GM12878 (cell line): ENCODE data around the gene ZNF214. TPM values are rescaled to one million over a fixed set of nuclear protein-coding genes. Genes with fewer than 3 reads are reported as not detected.

ENCODE experiments used
- ATAC-seq: fragments of 200-7000 bp; cut with Tn5 transposase; 3 replicates; pipeline ENCODE4 v1.9.1; 2020; ENCODE audit warnings: mild to moderate bottlenecking, moderate library complexity
- BruUV-seq: library from RNA; stranded (reverse); fragments of 400-500 nt; replicated peaks from 2 replicates; lab custom pipeline; 2021; lab: Mats Ljungman, UMichigan
- CTCF ChIA-PET: fragments of 300-600 bp; sonication (Branson Sonifier 250); formaldehyde crosslinking; extraction: SDS; loops from one replicate; lab custom pipeline; 2021; ENCODE audit warnings: inconsistent platforms; lab: Yijun Ruan, JAX
- POLR2A ChIA-PET: fragments of 350-600 bp; formaldehyde crosslinking; extraction: SDS; loops from one replicate; lab custom pipeline; 2021; ENCODE audit warnings: inconsistent platforms; lab: Charles Lee
- RAD21 ChIA-PET: fragments of 300-600 bp; sonication (Branson Sonifier 250); formaldehyde crosslinking; loops from one replicate; lab custom pipeline; 2023; ENCODE audit warnings: antibody characterized with exemption; ENCODE audit not compliant: unreplicated experiment; lab: Charles Lee
- SMC1A ChIA-PET: fragments of 300-600 bp; sonication (Branson Sonifier 250); formaldehyde crosslinking; loops from one replicate; lab custom pipeline; 2023; ENCODE audit not compliant: unreplicated experiment, uncharacterized antibody; lab: Charles Lee
- DNase-seq: peaks from one replicate; pipeline ENCODE4 v3.0.0-alpha.2; 2011; ENCODE audit warnings: low read depth, low spot score
- FAIRE-seq: peaks from 3 replicates; lab custom pipeline; 2011; peaks lifted over from hg19 to GRCh38; lab: Jason Lieb, UNC
- H2AFZ ChIP-seq: 2 replicates; pipeline ENCODE4 v1.6.0; 2011; ENCODE audit warnings: low read depth, low read length, control low read depth; ENCODE audit not compliant: control insufficient read depth
- H3K27ac ChIP-seq: 2 replicates; pipeline ENCODE4 v1.5.1; 2011; ENCODE audit warnings: control low read depth; ENCODE audit not compliant: control insufficient read depth, insufficient read depth
- H3K27me3 ChIP-seq, 2 experiments: replicated peaks in 1 of 2; 2 replicates each; pipeline versions ENCODE4 v1.6.0 to v1.6.1; 2011; ENCODE audit warnings: low read length in 1 of 2; ENCODE audit not compliant: control insufficient read depth in 2 of 2, insufficient read depth in 2 of 2
- H3K36me3 ChIP-seq, 2 experiments: 2 replicates each; pipeline ENCODE4 v1.5.1; 2011; ENCODE audit warnings: low read length in 1 of 2; ENCODE audit not compliant: control insufficient read depth in 2 of 2, insufficient read depth in 2 of 2
- H3K4me1 ChIP-seq: 2 replicates; pipeline ENCODE4 v1.6.1; 2011; ENCODE audit warnings: mild to moderate bottlenecking, low read length, moderate library complexity, mixed read lengths; ENCODE audit not compliant: control insufficient read depth, insufficient read depth
- H3K4me2 ChIP-seq: 2 replicates; pipeline ENCODE4 v1.6.0; 2011; ENCODE audit warnings: control low read depth; ENCODE audit not compliant: control insufficient read depth, insufficient read depth
- H3K4me3 ChIP-seq: fragments of 200-600 bp; sonication (generic); 2 replicates; pipeline ENCODE4 v1.5.1; 2016
- H3K79me2 ChIP-seq: 2 replicates; pipeline ENCODE4 v1.6.0; 2011; ENCODE audit warnings: low read length; ENCODE audit not compliant: control insufficient read depth, insufficient read depth
- H3K9ac ChIP-seq: 2 replicates; pipeline ENCODE4 v1.8.0; 2011; ENCODE audit warnings: low read length, control low read depth, mixed read lengths; ENCODE audit not compliant: control insufficient read depth, insufficient read depth
- H3K9me3 ChIP-seq: replicated peaks from 3 replicates; pipeline ENCODE4 v1.5.1; 2011; ENCODE audit warnings: mild to moderate bottlenecking, low read length; ENCODE audit not compliant: control insufficient read depth, insufficient read depth
- H4K20me1 ChIP-seq: 2 replicates; pipeline ENCODE4 v1.6.0; 2011; ENCODE audit not compliant: control insufficient read depth, insufficient read depth
- E2F8 ChIP-seq: fragments of 450-650 bp; IDR thresholded peaks from 2 replicates; pipeline ENCODE4 v1.6.1; 2018; ENCODE audit warnings: mild to moderate bottlenecking, low read depth, moderate library complexity; ENCODE audit not compliant: partially characterized antibody
- GATAD2B ChIP-seq: fragments of 450-650 bp; conservative IDR thresholded peaks from 2 replicates; pipeline ENCODE4 v1.6.1; 2017; ENCODE audit warnings: low read depth, mild to moderate bottlenecking, moderate library complexity
- SIX5 ChIP-seq: IDR thresholded peaks from 2 replicates; pipeline ENCODE4 v1.6.1; 2011; ENCODE audit warnings: mild to moderate bottlenecking, low read depth, low read length, moderate library complexity; ENCODE audit not compliant: severe bottlenecking
- SMC3 ChIP-seq: IDR thresholded peaks from 2 replicates; pipeline ENCODE4 v1.6.1; 2011; ENCODE audit warnings: low read length, improper control_type of control experiment, borderline replicate concordance
- TCF12 ChIP-seq: IDR thresholded peaks from 2 replicates; pipeline ENCODE4 v1.6.1; 2011; ENCODE audit warnings: low read depth, mild to moderate bottlenecking, low read length
- ZBTB40 ChIP-seq: fragments of 450-650 bp; IDR thresholded peaks from 2 replicates; pipeline ENCODE4 v1.6.1; 2016; ENCODE audit warnings: mild to moderate bottlenecking, moderate library complexity, borderline replicate concordance
- WGBS: methylation state at CpG from one replicate; pipeline ENCODE4 v1.1.6; 2016; ENCODE audit warnings: low lambda C conversion rate; ENCODE audit not compliant: insufficient replicate concordance, insufficient coverage; ENCODE audit errors: missing lambda C conversion rate; 5-methylcytosine and 5-hydroxymethylcytosine counted together
- in situ Hi-C: fragments of 300-500 bp; cut with MboI; formaldehyde crosslinking; loops from 9 replicates; pipeline ENCODE4 v1.14.3; 2018; ENCODE audit warnings: mixed read lengths
- intact Hi-C: fragments of 100-400 bp; cut with micrococcal nuclease; formaldehyde crosslinking; loops from one replicate; pipeline ENCODE4 v1.14.2; 2022; ENCODE audit not compliant: unreplicated experiment
- polyA plus RNA-seq, 11 experiments: library from polyadenylated mRNA; depleted of rRNA in 4 of 11; unstranded in 6 of 11; stranded (reverse) in 5 of 11; fragments of >200 nt; fragmentation: Nextera tagmentation in 4 of 11; fragmentation: Illumina TruSeq in 1 of 11; extraction: Ambion mirVana in 4 of 11; extraction: Trizol in 1 of 11; gene quantifications; 1 replicate in 1 of 11; 2 replicates in 10 of 11; pipeline versions ENCODE4 v1.2.1 to v1.2.3, GENCODE V29; 2011 to 2016; ENCODE audit warnings: inconsistent platforms in 2 of 11, missing spikeins in 2 of 11, low read depth in 1 of 11
- total RNA-seq, 4 experiments: library from RNA; depleted of rRNA in 3 of 4; stranded (reverse); fragments of >200 nt in 3 of 4; fragmentation: Illumina TruSeq in 1 of 4; extraction: Trizol in 1 of 4; gene quantifications; 2 replicates each; pipeline versions ENCODE4 v1.2.1 to v1.2.3, GENCODE V29; 2013 to 2021

ZNF214 gene
- total and polyA plus RNA-seq, 10 of the 15 experiments (the other 5 are each of a cell fraction or from before 2014, with no cell fraction given), result 0.18 TPM; not detected in 9

GRCh38 chr11:7028141-7028540 is 8.0 kb upstream of the ZNF214 start:
- FAIRE-seq, result no peak
- Histone ChIP-seq H2AFZ (no peak overlapping the region), H3K27me3 (no peaks in the 10 kb centered on the region; a peak in 1 of 4 replicates), H3K9me3 (no peaks in the 10 kb centered on the region), H3K9ac (no peak overlapping the region), H3K79me2 (no peaks in the 10 kb centered on the region), H3K36me3 (no peaks in the 10 kb centered on the region), H3K4me2 (no peak overlapping the region), H3K4me3 (no peak overlapping the region), H4K20me1 (no peaks in the 10 kb centered on the region), H3K4me1 (no peaks in the 10 kb centered on the region), H3K27ac (no peak overlapping the region)
- ChIA-PET RAD21 (no interaction called here), POLR2A (no interaction called here), SMC1A (interaction anchor here (0.7 to 1.5 kb wide), 2 partner anchors 13 to 305 kb away, joined by 3 read pairs; no protein-coding TSS in a partner anchor), CTCF (no interaction called here)
- TF ChIP-seq TCF12, result no peak
- TF ChIP-seq ZBTB40, result no peak
- no peak for TF ChIP-seq GATAD2B
- TF ChIP-seq SMC3, result no peak
- TF ChIP-seq E2F8, result no peak
- no peak for TF ChIP-seq SIX5
- intact Hi-C loops, result no loop called here
- ATAC-seq, result no peak
- WGBS, result 64% methylated on average over 3 of the region's 3 CpGs
- no TSS peak for BruUV-seq
- in situ Hi-C loops, result no loop called here
- DNase-seq, result no peak
